ENCODE data around the gene HOXD4.

DNA sequence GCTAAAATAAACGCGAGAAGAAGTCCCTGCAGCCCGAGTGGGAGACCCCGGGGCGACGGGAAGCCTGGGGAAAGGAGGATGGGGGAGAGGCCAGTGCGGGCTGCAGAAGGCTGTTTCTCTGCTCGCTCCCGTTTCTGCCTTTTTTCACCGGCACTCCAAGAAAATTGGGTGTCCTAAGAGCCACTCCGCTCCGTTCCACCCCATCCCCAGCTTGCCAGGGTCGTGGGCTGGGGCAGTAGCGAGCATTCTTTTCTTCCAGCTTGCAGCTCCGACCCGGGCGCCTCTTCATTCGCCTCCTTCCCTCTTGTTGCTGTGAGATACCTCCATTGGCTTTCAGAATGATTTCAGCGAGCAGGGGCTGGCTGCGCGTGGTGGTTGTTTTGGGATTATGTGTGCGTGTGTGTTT, 6.8 kb downstream of the HOXD4 start:
- TF ChIP-seq, protein P1, sequence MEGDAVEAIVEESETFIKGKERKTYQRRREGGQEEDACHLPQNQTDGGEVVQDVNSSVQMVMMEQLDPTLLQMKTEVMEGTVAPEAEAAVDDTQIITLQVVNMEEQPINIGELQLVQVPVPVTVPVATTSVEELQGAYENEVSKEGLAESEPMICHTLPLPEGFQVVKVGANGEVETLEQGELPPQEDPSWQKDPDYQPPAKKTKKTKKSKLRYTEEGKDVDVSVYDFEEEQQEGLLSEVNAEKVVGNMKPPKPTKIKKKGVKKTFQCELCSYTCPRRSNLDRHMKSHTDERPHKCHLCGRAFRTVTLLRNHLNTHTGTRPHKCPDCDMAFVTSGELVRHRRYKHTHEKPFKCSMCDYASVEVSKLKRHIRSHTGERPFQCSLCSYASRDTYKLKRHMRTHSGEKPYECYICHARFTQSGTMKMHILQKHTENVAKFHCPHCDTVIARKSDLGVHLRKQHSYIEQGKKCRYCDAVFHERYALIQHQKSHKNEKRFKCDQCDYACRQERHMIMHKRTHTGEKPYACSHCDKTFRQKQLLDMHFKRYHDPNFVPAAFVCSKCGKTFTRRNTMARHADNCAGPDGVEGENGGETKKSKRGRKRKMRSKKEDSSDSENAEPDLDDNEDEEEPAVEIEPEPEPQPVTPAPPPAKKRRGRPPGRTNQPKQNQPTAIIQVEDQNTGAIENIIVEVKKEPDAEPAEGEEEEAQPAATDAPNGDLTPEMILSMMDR (IDR thresholded peaks at IDR 0.05) = no peak
- no peak for TF ChIP-seq POLR2A (IDR thresholded peaks at IDR 0.05)

All from thyroid gland (tissue), 4 donors.